ENCODE results near the gene RASA4B.
"Not testable (repeated sequence)": the region's sequence is repeated elsewhere in the genome, so short reads cannot be mapped to it uniquely, and the experiment has no call there.

DNA sequence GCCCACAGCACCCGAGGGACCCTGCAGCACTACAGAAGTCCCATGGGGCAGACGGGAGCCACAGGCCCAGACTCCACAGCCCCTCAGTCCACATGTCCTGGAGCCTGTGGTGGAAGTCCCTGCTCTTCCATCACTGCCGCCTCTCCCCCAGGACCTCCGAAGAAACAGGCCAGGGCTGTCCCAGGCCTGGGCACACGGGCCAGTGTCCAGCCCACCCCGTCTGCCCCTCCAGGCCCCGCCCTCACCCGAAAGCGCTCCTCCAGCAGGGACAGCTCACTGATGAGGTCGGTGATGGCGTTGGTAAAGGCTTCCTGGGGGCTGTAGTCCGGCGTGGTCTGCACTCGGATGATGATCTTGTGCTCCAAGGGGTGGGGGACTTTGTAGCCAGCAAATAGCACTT, 43.5 kb downstream of the RASA4B start:
- TF ChIP-seq, protein P1, sequence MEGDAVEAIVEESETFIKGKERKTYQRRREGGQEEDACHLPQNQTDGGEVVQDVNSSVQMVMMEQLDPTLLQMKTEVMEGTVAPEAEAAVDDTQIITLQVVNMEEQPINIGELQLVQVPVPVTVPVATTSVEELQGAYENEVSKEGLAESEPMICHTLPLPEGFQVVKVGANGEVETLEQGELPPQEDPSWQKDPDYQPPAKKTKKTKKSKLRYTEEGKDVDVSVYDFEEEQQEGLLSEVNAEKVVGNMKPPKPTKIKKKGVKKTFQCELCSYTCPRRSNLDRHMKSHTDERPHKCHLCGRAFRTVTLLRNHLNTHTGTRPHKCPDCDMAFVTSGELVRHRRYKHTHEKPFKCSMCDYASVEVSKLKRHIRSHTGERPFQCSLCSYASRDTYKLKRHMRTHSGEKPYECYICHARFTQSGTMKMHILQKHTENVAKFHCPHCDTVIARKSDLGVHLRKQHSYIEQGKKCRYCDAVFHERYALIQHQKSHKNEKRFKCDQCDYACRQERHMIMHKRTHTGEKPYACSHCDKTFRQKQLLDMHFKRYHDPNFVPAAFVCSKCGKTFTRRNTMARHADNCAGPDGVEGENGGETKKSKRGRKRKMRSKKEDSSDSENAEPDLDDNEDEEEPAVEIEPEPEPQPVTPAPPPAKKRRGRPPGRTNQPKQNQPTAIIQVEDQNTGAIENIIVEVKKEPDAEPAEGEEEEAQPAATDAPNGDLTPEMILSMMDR (IDR thresholded peaks at IDR 0.05), result not testable (repeated sequence)
- not testable (repeated sequence) for TF ChIP-seq POLR2A (IDR thresholded peaks at IDR 0.05)

Data from thyroid gland (tissue), 4 donors.